ENCODE data around the gene TUBD1. TPM values are rescaled to one million over a fixed set of nuclear protein-coding genes. Genes with fewer than 3 reads are reported as not detected.
"Not testable (repeated sequence)": the region's sequence is repeated elsewhere in the genome, so short reads cannot be mapped to it uniquely, and the experiment has no call there.

Gene TUBD1
- polyA plus RNA-seq (2013), result 12.0 and 13.0 TPM in 2 replicates

GRCh38 chr17:59892924-59893675 is at the start of gene TUBD1, which contains the start of gene RPS6KB1:
Gene TUBD1 (minus strand): TSS chr17:59892943. CDS start chr17:59891002, 1,941 bp downstream.
Gene RPS6KB1 (plus strand): TSS chr17:59893121. CDS start chr17:59893185, 64 bp downstream.
- Histone ChIP-seq H3K36me3 (ENCODE audit: control insufficient read depth in 1 of 2, insufficient read depth in 2 of 2, low read length in 2 of 2) (peaks cover 0 to 7% of the 10 kb centered on the region in 2 experiments), H3K4ac (ENCODE audit: low read depth, low read length) (peak within 1 kb of the TSS; percentile 66), H2BK5ac (ENCODE audit: low read depth, low read length, poor library complexity) (peak within 1 kb of the TSS; percentile 58), H3K18ac (ENCODE audit: low read length) (peak within 1 kb of the TSS; percentile 55), H2AK5ac (ENCODE audit: low read length) (no peak within 1 kb of the TSS), H2BK12ac (ENCODE audit: low read length) (no peak within 1 kb of the TSS), H4K8ac (ENCODE audit: low read depth, low read length) (peak within 1 kb of the TSS; percentile 84), H3K9me3 (ENCODE audit: insufficient read depth, low read depth, low read length) (no peaks in the 10 kb centered on the region), H2AFZ (ENCODE audit: insufficient read depth, low read length, poor library complexity) (peak within 1 kb of the TSS; percentile 38), H2BK120ac (ENCODE audit: insufficient read depth, low read length, poor library complexity) (peak within 1 kb of the TSS; percentile 41), H3K4me3 (ENCODE audit: low read depth, low read length) (peak within 1 kb of the TSS; percentile 89), H3K27ac (ENCODE audit: low read depth, low read length) (peak within 1 kb of the TSS; percentile 15), H3K14ac (ENCODE audit: low read length) (peak within 1 kb of the TSS; percentile 18), H3K27me3 (ENCODE audit: insufficient read depth, low read length) (no peaks in the 10 kb centered on the region), H3K4me1 (ENCODE audit: control insufficient read depth in 1 of 2, insufficient read depth in 2 of 2, low read length in 2 of 2) (peaks cover 0 to 2% of the 10 kb centered on the region in 2 experiments), H3K23ac (ENCODE audit: low read length) (no peak within 1 kb of the TSS), H3K79me1 (ENCODE audit: low read length) (peaks cover 8% of the 10 kb centered on the region), H4K12ac (ENCODE audit: low read depth, low read length) (peak within 1 kb of the TSS; percentile 29), H3K9ac (ENCODE audit: low read length) (peak within 1 kb of the TSS; percentile 83), H4K91ac (ENCODE audit: low read depth, low read length) (peak within 1 kb of the TSS; percentile 56), H3K4me2 (ENCODE audit: low read length) (peak within 1 kb of the TSS; percentile 92), H3K79me2 (ENCODE audit: control insufficient read depth, insufficient read depth, low read length, poor library complexity) (peaks cover 8% of the 10 kb centered on the region)
- peak; percentile 100 for DNase-seq
- no CpG with 5 or more reads among the region's 61 CpGs for WGBS (ENCODE audit: extremely low coverage, insufficient coverage, insufficient read length)

GRCh38 chr17:59941131-59941530 is 48.4 kb upstream of the TUBD1 start:
- Histone ChIP-seq H2AK5ac (ENCODE audit: low read length) (no peak overlapping the region), H3K79me1 (ENCODE audit: low read length) (no peaks in the 10 kb centered on the region), H3K4me1 (ENCODE audit: control insufficient read depth in 1 of 2, insufficient read depth in 2 of 2, low read length in 2 of 2) (no peaks in the 10 kb centered on the region), H2BK120ac (ENCODE audit: insufficient read depth, low read length, poor library complexity) (no peak overlapping the region), H3K4ac (ENCODE audit: low read depth, low read length) (no peak overlapping the region), H3K4me2 (ENCODE audit: low read length) (no peak overlapping the region), H2BK12ac (ENCODE audit: low read length) (no peak overlapping the region), H2AFZ (ENCODE audit: insufficient read depth, low read length, poor library complexity) (no peak overlapping the region), H4K8ac (ENCODE audit: low read depth, low read length) (no peak overlapping the region), H3K23ac (ENCODE audit: low read length) (no peak overlapping the region), H3K79me2 (ENCODE audit: control insufficient read depth, insufficient read depth, low read length, poor library complexity) (no peaks in the 10 kb centered on the region), H3K9ac (ENCODE audit: low read length) (no peak overlapping the region), H3K9me3 (ENCODE audit: insufficient read depth, low read depth, low read length) (no peaks in the 10 kb centered on the region), H2BK5ac (ENCODE audit: low read depth, low read length, poor library complexity) (no peak overlapping the region), H3K18ac (ENCODE audit: low read length) (no peak overlapping the region), H3K27ac (ENCODE audit: low read depth, low read length) (no peak overlapping the region), H3K14ac (ENCODE audit: low read length) (no peak overlapping the region), H3K4me3 (ENCODE audit: low read depth, low read length) (no peak overlapping the region), H3K36me3 (ENCODE audit: control insufficient read depth in 1 of 2, insufficient read depth in 2 of 2, low read length in 2 of 2) (peaks cover 17 to 25% of the 10 kb centered on the region in 2 experiments), H3K27me3 (ENCODE audit: insufficient read depth, low read length) (no peaks in the 10 kb centered on the region), H4K91ac (ENCODE audit: low read depth, low read length) (no peak overlapping the region), H4K12ac (ENCODE audit: low read depth, low read length) (no peak overlapping the region)
- no peak for DNase-seq
- WGBS (ENCODE audit: extremely low coverage, insufficient coverage, insufficient read length), result no CpG with 5 or more reads among the region's 1 CpG

- not testable (repeated sequence) for H3K4me3 ChIP-seq (ENCODE audit: low read depth, low read length); H3K9ac ChIP-seq (ENCODE audit: low read length); H3K4me1 ChIP-seq (ENCODE audit: control insufficient read depth in 1 of 2, insufficient read depth in 2 of 2, low read length in 2 of 2); H3K4ac ChIP-seq (ENCODE audit: low read depth, low read length); H3K27ac ChIP-seq (ENCODE audit: low read depth, low read length); H2BK5ac ChIP-seq (ENCODE audit: low read depth, low read length, poor library complexity); H3K9me3 ChIP-seq (ENCODE audit: insufficient read depth, low read depth, low read length); H2BK120ac ChIP-seq (ENCODE audit: insufficient read depth, low read length, poor library complexity); H3K18ac ChIP-seq (ENCODE audit: low read length); H2BK12ac ChIP-seq (ENCODE audit: low read length); H3K4me2 ChIP-seq (ENCODE audit: low read length); H3K23ac ChIP-seq (ENCODE audit: low read length); H4K8ac ChIP-seq (ENCODE audit: low read depth, low read length); H4K91ac ChIP-seq (ENCODE audit: low read depth, low read length); H3K14ac ChIP-seq (ENCODE audit: low read length); H4K12ac ChIP-seq (ENCODE audit: low read depth, low read length); H2AFZ ChIP-seq (ENCODE audit: insufficient read depth, low read length, poor library complexity); H3K27me3 ChIP-seq (ENCODE audit: insufficient read depth, low read length); H3K79me2 ChIP-seq (ENCODE audit: control insufficient read depth, insufficient read depth, low read length, poor library complexity); H2AK5ac ChIP-seq (ENCODE audit: low read length); H3K79me1 ChIP-seq (ENCODE audit: low read length)
- peak; percentile 11 to 74 for DNase-seq
- H3K36me3 ChIP-seq (ENCODE audit: control insufficient read depth in 1 of 2, insufficient read depth in 2 of 2, low read length in 2 of 2), result peaks cover 20 to 28% of the 10 kb centered on the region in 2 experiments
- no CpG with 5 or more reads among the region's 3 CpGs for WGBS (ENCODE audit: extremely low coverage, insufficient coverage, insufficient read length)
Measured at GRCh38 chr17:59940697-59941096, 48.0 kb upstream of the TUBD1 start.

- not testable (repeated sequence) for H3K14ac ChIP-seq (ENCODE audit: low read length); H3K4ac ChIP-seq (ENCODE audit: low read depth, low read length); H3K9ac ChIP-seq (ENCODE audit: low read length); H2BK12ac ChIP-seq (ENCODE audit: low read length); H4K91ac ChIP-seq (ENCODE audit: low read depth, low read length); H3K27me3 ChIP-seq (ENCODE audit: insufficient read depth, low read length); H3K79me1 ChIP-seq (ENCODE audit: low read length); H2BK5ac ChIP-seq (ENCODE audit: low read depth, low read length, poor library complexity); H3K18ac ChIP-seq (ENCODE audit: low read length); H3K4me2 ChIP-seq (ENCODE audit: low read length); H3K4me1 ChIP-seq (ENCODE audit: control insufficient read depth in 1 of 2, insufficient read depth in 2 of 2, low read length in 2 of 2); H3K27ac ChIP-seq (ENCODE audit: low read depth, low read length); H2AFZ ChIP-seq (ENCODE audit: insufficient read depth, low read length, poor library complexity); H4K12ac ChIP-seq (ENCODE audit: low read depth, low read length); H4K8ac ChIP-seq (ENCODE audit: low read depth, low read length); H2BK120ac ChIP-seq (ENCODE audit: insufficient read depth, low read length, poor library complexity); H3K4me3 ChIP-seq (ENCODE audit: low read depth, low read length); H3K23ac ChIP-seq (ENCODE audit: low read length); H3K79me2 ChIP-seq (ENCODE audit: control insufficient read depth, insufficient read depth, low read length, poor library complexity); H3K9me3 ChIP-seq (ENCODE audit: insufficient read depth, low read depth, low read length); H2AK5ac ChIP-seq (ENCODE audit: low read length); DNase-seq
- H3K36me3 ChIP-seq (ENCODE audit: control insufficient read depth in 1 of 2, insufficient read depth in 2 of 2, low read length in 2 of 2), result peaks cover 21 to 26% of the 10 kb centered on the region in 2 experiments
- no CpG with 5 or more reads among the region's 1 CpG for WGBS (ENCODE audit: extremely low coverage, insufficient coverage, insufficient read length)
Measured at GRCh38 chr17:59933317-59933716, 40.6 kb upstream of the TUBD1 start.
